Measurements from ENCODE around the gene TPD52L1. TPM values are rescaled to one million over a fixed set of nuclear protein-coding genes. Genes with fewer than 3 reads are reported as not detected.

The TPD52L1 gene
- total and polyA plus RNA-seq, 10 of the 15 experiments (the other 5 are each of a cell fraction or from before 2014, with no cell fraction given) = 0.03 to 2.6 (median 0.16) TPM; not detected in 3

DNA sequence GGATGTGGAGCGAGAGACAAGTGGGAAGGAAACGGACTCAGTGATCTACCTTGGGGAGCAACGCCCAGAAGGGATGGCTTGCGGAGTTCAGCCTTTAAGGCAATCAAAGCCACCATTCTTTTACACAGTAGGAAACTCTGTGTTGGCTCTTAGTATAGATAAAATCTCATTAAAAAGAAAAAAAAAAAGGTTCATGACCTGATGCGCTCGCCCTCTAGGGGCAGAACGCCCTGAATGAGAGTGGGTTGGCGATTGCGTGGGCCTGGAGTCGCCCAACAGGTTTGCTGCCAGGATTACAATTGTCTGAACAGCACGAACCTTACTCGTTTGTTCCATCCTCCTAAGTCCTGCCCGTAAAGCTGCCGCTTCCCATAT is 1.2 kb downstream of the TPD52L1 start:
- H3K9ac ChIP-seq (ENCODE audit: control insufficient read depth, insufficient read depth, low read length) = no peak overlapping the region
- no peaks in the 10 kb centered on the region; the same call in 2 of the 3 replicates for H3K9me3 ChIP-seq (replicated peaks; ENCODE audit: control insufficient read depth, insufficient read depth, low read length)
- in situ Hi-C loops (cut with MboI) (loop anchor here (25.0 kb wide), 1 partner anchor 608 kb away; no protein-coding TSS in a partner anchor), intact Hi-C loops (cut with micrococcal nuclease; ENCODE audit: unreplicated experiment) (loop anchor here (10.0 kb wide), 1 partner anchor 610 kb away; no protein-coding TSS in a partner anchor)
- no peak overlapping the region for H3K4me2 ChIP-seq (ENCODE audit: control insufficient read depth, insufficient read depth)
- no peak overlapping the region for H3K4me3 ChIP-seq
- 0 out of 6 replicates have a peak, but pooled peaks of 1 of the 3 experiments have one; percentile 23 for TF ChIP-seq CTCF (IDR thresholded peaks at IDR 0.05 in 2 of 3, conservative IDR thresholded peaks at IDR 0.05 in 1 of 3; ENCODE audit: control insufficient read depth in 2 of 3, extremely low read depth in 1 of 3, insufficient read depth in 1 of 3, low read depth in 3 of 3, low read length in 3 of 3)
- TF ChIP-seq IKZF2 (IDR thresholded peaks at IDR 0.05) = no peak
- DNase-seq (ENCODE audit: low read depth, low spot score) (no peak), ATAC-seq (peak; percentile 56), FAIRE-seq (no peak)
- 22% methylated on average over 14 of the region's 14 CpGs for WGBS (ENCODE audit: insufficient coverage, insufficient replicate concordance, low lambda C conversion rate, missing lambda C conversion rate)
- H3K27ac ChIP-seq (ENCODE audit: control insufficient read depth, insufficient read depth) = no peak overlapping the region
- RAD21 ChIA-PET (ENCODE audit: unreplicated experiment) = no interaction called here
- no peak overlapping the region for H2AFZ ChIP-seq (ENCODE audit: control insufficient read depth, low read depth, low read length)
- H3K36me3 ChIP-seq (ENCODE audit: control insufficient read depth in 2 of 2, insufficient read depth in 2 of 2, low read length in 1 of 2) = no peaks in the 10 kb centered on the region
- no TSS peak for BruUV-seq (replicated peaks)
- no peaks in the 10 kb centered on the region for H4K20me1 ChIP-seq (ENCODE audit: control insufficient read depth, insufficient read depth)
- H3K4me1 ChIP-seq (ENCODE audit: control insufficient read depth, insufficient read depth, low read length) = no peaks in the 10 kb centered on the region
- H3K27me3 ChIP-seq (replicated peaks in 1 of 2; ENCODE audit: control insufficient read depth in 2 of 2, insufficient read depth in 2 of 2, low read length in 1 of 2) = peaks cover 0 to 10% of the 10 kb centered on the region in 2 experiments; a peak in 3 of 4 replicates
- CTCF ChIA-PET = interaction anchor here (0.7 to 1.0 kb wide), 3 partner anchors 12 to 37 kb away, joined by 3 read pairs; no protein-coding TSS in a partner anchor
- no peaks in the 10 kb centered on the region for H3K79me2 ChIP-seq (ENCODE audit: control insufficient read depth, insufficient read depth, low read length)
- POLR2A ChIA-PET = no interaction called here
- SMC1A ChIA-PET (ENCODE audit: uncharacterized antibody, unreplicated experiment) = no interaction called here

DNA sequence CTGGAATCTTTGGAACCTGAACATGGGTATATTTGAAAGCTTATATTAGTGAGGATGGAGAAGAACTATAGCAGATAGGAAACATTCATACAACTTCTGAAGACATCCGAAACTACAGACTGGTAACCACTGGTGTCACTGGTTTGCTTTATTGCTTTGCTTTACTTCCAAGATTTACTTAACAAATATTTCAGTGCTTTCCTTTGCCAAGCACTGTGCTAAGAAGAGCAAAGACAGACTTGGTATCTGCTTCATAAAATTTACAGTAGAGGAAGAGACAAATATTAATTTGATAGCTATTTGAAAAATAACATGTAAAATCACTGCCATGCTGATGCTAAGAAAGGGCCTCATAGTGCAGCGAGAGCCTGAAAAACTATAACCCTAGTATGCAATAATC is 1.8 kb downstream of the TPD52L1 start:
- Histone ChIP-seq H3K4me2 (ENCODE audit: control insufficient read depth, insufficient read depth) (no peak overlapping the region), H3K9ac (ENCODE audit: control insufficient read depth, insufficient read depth, low read length) (no peak overlapping the region), H3K9me3 (replicated peaks; ENCODE audit: control insufficient read depth, insufficient read depth, low read length) (no peaks in the 10 kb centered on the region; the same call in 2 of the 3 replicates), H3K27ac (ENCODE audit: control insufficient read depth, insufficient read depth) (no peak overlapping the region), H3K4me1 (ENCODE audit: control insufficient read depth, insufficient read depth, low read length) (no peaks in the 10 kb centered on the region), H2AFZ (ENCODE audit: control insufficient read depth, low read depth, low read length) (no peak overlapping the region), H3K27me3 (replicated peaks in 1 of 2; ENCODE audit: control insufficient read depth in 2 of 2, insufficient read depth in 2 of 2, low read length in 1 of 2) (peaks cover 0 to 10% of the 10 kb centered on the region in 2 experiments; a peak in 3 of 4 replicates), H4K20me1 (ENCODE audit: control insufficient read depth, insufficient read depth) (no peaks in the 10 kb centered on the region), H3K4me3 (no peak overlapping the region), H3K36me3 (ENCODE audit: control insufficient read depth in 2 of 2, insufficient read depth in 2 of 2, low read length in 1 of 2) (no peaks in the 10 kb centered on the region), H3K79me2 (ENCODE audit: control insufficient read depth, insufficient read depth, low read length) (no peaks in the 10 kb centered on the region)
- intact Hi-C loops (cut with micrococcal nuclease; ENCODE audit: unreplicated experiment) (loop anchor here (10.0 kb wide), 1 partner anchor 609 kb away; no protein-coding TSS in a partner anchor), in situ Hi-C loops (cut with MboI) (loop anchor here (25.0 kb wide), 1 partner anchor 607 kb away; no protein-coding TSS in a partner anchor)
- ChIA-PET SMC1A (ENCODE audit: uncharacterized antibody, unreplicated experiment) (no interaction called here), POLR2A (no interaction called here), RAD21 (ENCODE audit: unreplicated experiment) (no interaction called here), CTCF (interaction anchor here (0.7 to 1.0 kb wide), 3 partner anchors 11 to 36 kb away, joined by 3 read pairs; no protein-coding TSS in a partner anchor)
- FAIRE-seq (no peak), DNase-seq (ENCODE audit: low read depth, low spot score) (no peak), ATAC-seq (no peak)
- TF ChIP-seq USF1 (IDR thresholded peaks at IDR 0.05; ENCODE audit: borderline replicate concordance, extremely low read length, insufficient read depth, low read depth, low read length) (no peak), HDAC2 (IDR thresholded peaks at IDR 0.05) (no peak), HDGF (IDR thresholded peaks at IDR 0.05) (no peak)
- WGBS (ENCODE audit: insufficient coverage, insufficient replicate concordance, low lambda C conversion rate, missing lambda C conversion rate) = 44% methylated on average over 2 of the region's 2 CpGs
- BruUV-seq (replicated peaks) = no TSS peak

Data from GM12878 (cell line).